GM12878 (cell line): ENCODE measurements around the gene SUGCT. TPM values are rescaled to one million over a fixed set of nuclear protein-coding genes. Genes with fewer than 3 reads are reported as not detected.

Experiments
- ATAC-seq: fragments of 200-7000 bp; cut with Tn5 transposase; 3 replicates; pipeline ENCODE4 v1.9.1; 2020; ENCODE audit warnings: mild to moderate bottlenecking, moderate library complexity
- BruUV-seq: library from RNA; stranded (reverse); fragments of 400-500 nt; replicated peaks from 2 replicates; lab custom pipeline; 2021; lab: Mats Ljungman, UMichigan
- CTCF ChIA-PET: fragments of 300-600 bp; sonication (Branson Sonifier 250); formaldehyde crosslinking; extraction: SDS; loops from one replicate; lab custom pipeline; 2021; ENCODE audit warnings: inconsistent platforms; lab: Yijun Ruan, JAX
- POLR2A ChIA-PET: fragments of 350-600 bp; formaldehyde crosslinking; extraction: SDS; loops from one replicate; lab custom pipeline; 2021; ENCODE audit warnings: inconsistent platforms; lab: Charles Lee
- RAD21 ChIA-PET: fragments of 300-600 bp; sonication (Branson Sonifier 250); formaldehyde crosslinking; loops from one replicate; lab custom pipeline; 2023; ENCODE audit warnings: antibody characterized with exemption; ENCODE audit not compliant: unreplicated experiment; lab: Charles Lee
- SMC1A ChIA-PET: fragments of 300-600 bp; sonication (Branson Sonifier 250); formaldehyde crosslinking; loops from one replicate; lab custom pipeline; 2023; ENCODE audit not compliant: unreplicated experiment, uncharacterized antibody; lab: Charles Lee
- DNase-seq: peaks from one replicate; pipeline ENCODE4 v3.0.0-alpha.2; 2011; ENCODE audit warnings: low read depth, low spot score
- FAIRE-seq: peaks from 3 replicates; lab custom pipeline; 2011; peaks lifted over from hg19 to GRCh38; lab: Jason Lieb, UNC
- H2AFZ ChIP-seq: 2 replicates; pipeline ENCODE4 v1.6.0; 2011; ENCODE audit warnings: low read depth, low read length, control low read depth; ENCODE audit not compliant: control insufficient read depth
- H3K27ac ChIP-seq: 2 replicates; pipeline ENCODE4 v1.5.1; 2011; ENCODE audit warnings: control low read depth; ENCODE audit not compliant: control insufficient read depth, insufficient read depth
- H3K27me3 ChIP-seq, 2 experiments: replicated peaks in 1 of 2; 2 replicates each; pipeline versions ENCODE4 v1.6.0 to v1.6.1; 2011; ENCODE audit warnings: low read length in 1 of 2; ENCODE audit not compliant: control insufficient read depth in 2 of 2, insufficient read depth in 2 of 2
- H3K36me3 ChIP-seq, 2 experiments: 2 replicates each; pipeline ENCODE4 v1.5.1; 2011; ENCODE audit warnings: low read length in 1 of 2; ENCODE audit not compliant: control insufficient read depth in 2 of 2, insufficient read depth in 2 of 2
- H3K4me1 ChIP-seq: 2 replicates; pipeline ENCODE4 v1.6.1; 2011; ENCODE audit warnings: mild to moderate bottlenecking, low read length, moderate library complexity, mixed read lengths; ENCODE audit not compliant: control insufficient read depth, insufficient read depth
- H3K4me2 ChIP-seq: 2 replicates; pipeline ENCODE4 v1.6.0; 2011; ENCODE audit warnings: control low read depth; ENCODE audit not compliant: control insufficient read depth, insufficient read depth
- H3K4me3 ChIP-seq: fragments of 200-600 bp; sonication (generic); 2 replicates; pipeline ENCODE4 v1.5.1; 2016
- H3K79me2 ChIP-seq: 2 replicates; pipeline ENCODE4 v1.6.0; 2011; ENCODE audit warnings: low read length; ENCODE audit not compliant: control insufficient read depth, insufficient read depth
- H3K9ac ChIP-seq: 2 replicates; pipeline ENCODE4 v1.8.0; 2011; ENCODE audit warnings: low read length, control low read depth, mixed read lengths; ENCODE audit not compliant: control insufficient read depth, insufficient read depth
- H3K9me3 ChIP-seq: replicated peaks from 3 replicates; pipeline ENCODE4 v1.5.1; 2011; ENCODE audit warnings: mild to moderate bottlenecking, low read length; ENCODE audit not compliant: control insufficient read depth, insufficient read depth
- H4K20me1 ChIP-seq: 2 replicates; pipeline ENCODE4 v1.6.0; 2011; ENCODE audit not compliant: control insufficient read depth, insufficient read depth
- NBN ChIP-seq: fragments of 450-650 bp; IDR thresholded peaks from 2 replicates; pipeline ENCODE4 v1.6.1; 2016
- RELB ChIP-seq: fragments of 450-650 bp; IDR thresholded peaks from 2 replicates; pipeline ENCODE4 v1.6.1; 2017; ENCODE audit warnings: low read depth, mild to moderate bottlenecking, moderate library complexity
- TBL1XR1 ChIP-seq: IDR thresholded peaks from 2 replicates; pipeline ENCODE4 v1.6.1; 2012; ENCODE audit warnings: low read depth, low read length, improper control_type of control experiment
- WGBS: methylation state at CpG from one replicate; pipeline ENCODE4 v1.1.6; 2016; ENCODE audit warnings: low lambda C conversion rate; ENCODE audit not compliant: insufficient replicate concordance, insufficient coverage; ENCODE audit errors: missing lambda C conversion rate; 5-methylcytosine and 5-hydroxymethylcytosine counted together
- in situ Hi-C: fragments of 300-500 bp; cut with MboI; formaldehyde crosslinking; loops from 9 replicates; pipeline ENCODE4 v1.14.3; 2018; ENCODE audit warnings: mixed read lengths
- intact Hi-C: fragments of 100-400 bp; cut with micrococcal nuclease; formaldehyde crosslinking; loops from one replicate; pipeline ENCODE4 v1.14.2; 2022; ENCODE audit not compliant: unreplicated experiment
- polyA plus RNA-seq, 11 experiments: library from polyadenylated mRNA; depleted of rRNA in 4 of 11; unstranded in 6 of 11; stranded (reverse) in 5 of 11; fragments of >200 nt; fragmentation: Nextera tagmentation in 4 of 11; fragmentation: Illumina TruSeq in 1 of 11; extraction: Ambion mirVana in 4 of 11; extraction: Trizol in 1 of 11; gene quantifications; 1 replicate in 1 of 11; 2 replicates in 10 of 11; pipeline versions ENCODE4 v1.2.1 to v1.2.3, GENCODE V29; 2011 to 2016; ENCODE audit warnings: inconsistent platforms in 2 of 11, missing spikeins in 2 of 11, low read depth in 1 of 11
- total RNA-seq, 4 experiments: library from RNA; depleted of rRNA in 3 of 4; stranded (reverse); fragments of >200 nt in 3 of 4; fragmentation: Illumina TruSeq in 1 of 4; extraction: Trizol in 1 of 4; gene quantifications; 2 replicates each; pipeline versions ENCODE4 v1.2.1 to v1.2.3, GENCODE V29; 2013 to 2021
- TF ChIP-seq, protein P1 (sequence below): fragments of 450-650 bp; formaldehyde crosslinking; IDR thresholded peaks from 2 replicates; pipeline ENCODE4 v1.4.0; 2022; ENCODE audit warnings: mild to moderate bottlenecking, moderate library complexity
- TF ChIP-seq, protein P2 (sequence below): IDR thresholded peaks from 2 replicates; pipeline ENCODE4 v1.6.1; 2011; ENCODE audit warnings: mild to moderate bottlenecking, low read depth, low read length, moderate library complexity; ENCODE audit not compliant: insufficient replicate concordance

The SUGCT gene
- total and polyA plus RNA-seq, 10 of the 15 experiments (the other 5 are each of a cell fraction or from before 2014, with no cell fraction given), result 0.08 to 1.2 (median 0.67) TPM; not detected in 1

GRCh38 chr7:40612298-40612697 is 477.5 kb downstream of the SUGCT start:
- BruUV-seq, result no TSS peak
- SMC1A ChIA-PET, result interaction anchor here (0.9 kb wide), 1 partner anchor 27 kb away, joined by 3 read pairs; no protein-coding TSS in a partner anchor
- RAD21 ChIA-PET, result no interaction called here
- DNase-seq (no peak), FAIRE-seq (no peak), ATAC-seq (no peak)
- no peaks in the 10 kb centered on the region for H3K4me1 ChIP-seq
- H3K79me2 ChIP-seq, result no peaks in the 10 kb centered on the region
- H3K9me3 ChIP-seq, result no peaks in the 10 kb centered on the region
- H3K36me3 ChIP-seq, result no peaks in the 10 kb centered on the region
- H3K27ac ChIP-seq, result no peak overlapping the region
- no peak overlapping the region for H3K9ac ChIP-seq
- TF ChIP-seq, protein P1, sequence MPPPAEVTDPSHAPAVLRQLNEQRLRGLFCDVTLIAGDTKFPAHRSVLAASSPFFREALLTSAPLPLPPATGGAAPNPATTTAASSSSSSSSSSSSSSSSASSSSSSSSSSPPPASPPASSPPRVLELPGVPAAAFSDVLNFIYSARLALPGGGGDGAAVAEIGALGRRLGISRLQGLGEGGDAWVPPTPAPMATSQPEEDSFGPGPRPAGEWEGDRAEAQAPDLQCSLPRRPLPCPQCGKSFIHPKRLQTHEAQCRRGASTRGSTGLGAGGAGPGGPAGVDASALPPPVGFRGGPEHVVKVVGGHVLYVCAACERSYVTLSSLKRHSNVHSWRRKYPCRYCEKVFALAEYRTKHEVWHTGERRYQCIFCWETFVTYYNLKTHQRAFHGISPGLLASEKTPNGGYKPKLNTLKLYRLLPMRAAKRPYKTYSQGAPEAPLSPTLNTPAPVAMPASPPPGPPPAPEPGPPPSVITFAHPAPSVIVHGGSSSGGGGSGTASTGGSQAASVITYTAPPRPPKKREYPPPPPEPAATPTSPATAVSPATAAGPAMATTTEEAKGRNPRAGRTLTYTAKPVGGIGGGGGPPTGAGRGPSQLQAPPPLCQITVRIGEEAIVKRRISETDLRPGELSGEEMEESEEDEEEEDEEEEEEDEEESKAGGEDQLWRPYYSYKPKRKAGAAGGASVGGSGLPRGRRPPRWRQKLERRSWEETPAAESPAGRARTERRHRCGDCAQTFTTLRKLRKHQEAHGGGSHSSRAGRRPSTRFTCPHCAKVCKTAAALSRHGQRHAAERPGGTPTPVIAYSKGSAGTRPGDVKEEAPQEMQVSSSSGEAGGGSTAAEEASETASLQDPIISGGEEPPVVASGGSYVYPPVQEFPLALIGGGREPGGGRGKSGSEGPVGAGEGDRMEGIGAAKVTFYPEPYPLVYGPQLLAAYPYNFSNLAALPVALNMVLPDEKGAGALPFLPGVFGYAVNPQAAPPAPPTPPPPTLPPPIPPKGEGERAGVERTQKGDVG (CRISPR knock-in tag), result no peak
- TF ChIP-seq RELB (no peak), NBN (no peak), TBL1XR1 (no peak)
- TF ChIP-seq, protein P2, sequence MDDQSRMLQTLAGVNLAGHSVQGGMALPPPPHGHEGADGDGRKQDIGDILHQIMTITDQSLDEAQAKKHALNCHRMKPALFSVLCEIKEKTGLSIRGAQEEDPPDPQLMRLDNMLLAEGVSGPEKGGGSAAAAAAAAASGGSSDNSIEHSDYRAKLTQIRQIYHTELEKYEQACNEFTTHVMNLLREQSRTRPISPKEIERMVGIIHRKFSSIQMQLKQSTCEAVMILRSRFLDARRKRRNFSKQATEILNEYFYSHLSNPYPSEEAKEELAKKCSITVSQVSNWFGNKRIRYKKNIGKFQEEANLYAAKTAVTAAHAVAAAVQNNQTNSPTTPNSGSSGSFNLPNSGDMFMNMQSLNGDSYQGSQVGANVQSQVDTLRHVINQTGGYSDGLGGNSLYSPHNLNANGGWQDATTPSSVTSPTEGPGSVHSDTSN, result no peak
- CTCF ChIA-PET, result interaction anchor here (0.6 to 0.9 kb wide), 2 partner anchors 25 to 1703 kb away, joined by 3 read pairs; partner anchors contain the start of gene VPS41
- intact Hi-C loops, result no loop called here
- H3K4me3 ChIP-seq, result no peak overlapping the region
- H4K20me1 ChIP-seq, result no peaks in the 10 kb centered on the region
- in situ Hi-C loops, result no loop called here
- no peak overlapping the region for H2AFZ ChIP-seq
- POLR2A ChIA-PET, result no interaction called here
- H3K27me3 ChIP-seq, result no peaks in the 10 kb centered on the region
- 38% methylated on average over 2 of the region's 2 CpGs for whole genome bisulfite sequencing
- no peak overlapping the region for H3K4me2 ChIP-seq
